DOHH2 (cell line): ENCODE measurements around the gene CDKN2AIP.

ENCODE experiments used
- H3F3A ChIP-seq: fragments of 200-600 bp; sonication (generic), shearing (Covaris generic); 2 replicates; pipeline ENCODE4 v1.6.0; 2016; ENCODE audit warnings: antibody characterized with exemption, mild to moderate bottlenecking; ENCODE audit not compliant: control insufficient read depth, insufficient read depth
- H3K27ac ChIP-seq: fragments of 200-600 bp; sonication (generic); 2 replicates; pipeline ENCODE4 v1.5.1; 2014; ENCODE audit warnings: low read depth, mild to moderate bottlenecking, low read length, moderate library complexity
- H3K27me3 ChIP-seq: fragments of 200-600 bp; sonication (generic); 2 replicates; pipeline ENCODE4 v1.6.1; 2014; ENCODE audit warnings: mild to moderate bottlenecking, low read length, mixed read lengths; ENCODE audit not compliant: control insufficient read depth
- H3K36me3 ChIP-seq: fragments of 200-600 bp; sonication (generic); 2 replicates; pipeline ENCODE4 v1.6.1; 2014; ENCODE audit warnings: mild to moderate bottlenecking, low read length, moderate library complexity, mixed read lengths; ENCODE audit not compliant: control insufficient read depth
- H3K4me1 ChIP-seq: fragments of 200-600 bp; sonication (generic); 2 replicates; pipeline ENCODE4 v1.6.1; 2014; ENCODE audit warnings: mild to moderate bottlenecking, low read length, mixed read lengths; ENCODE audit not compliant: control insufficient read depth
- H3K4me2 ChIP-seq: fragments of 200-600 bp; sonication (generic); 2 replicates; pipeline ENCODE4 v1.6.0; 2014; ENCODE audit warnings: mild to moderate bottlenecking, low read length, moderate library complexity
- H3K4me3 ChIP-seq: fragments of 200-600 bp; sonication (generic); 2 replicates; pipeline ENCODE4 v1.5.1; 2014; ENCODE audit warnings: mild to moderate bottlenecking, low read length, mixed read lengths
- H3K79me2 ChIP-seq: fragments of 200-600 bp; sonication (generic); 2 replicates; pipeline ENCODE4 v1.6.1; 2014; ENCODE audit warnings: mild to moderate bottlenecking, low read length, mixed read lengths; ENCODE audit not compliant: control insufficient read depth
- H3K9me2 ChIP-seq: fragments of 200-600 bp; sonication (generic); replicated peaks from 2 replicates; pipeline ENCODE4 v1.6.1; 2014; ENCODE audit warnings: mild to moderate bottlenecking, low read length, mixed read lengths; ENCODE audit not compliant: control insufficient read depth
- H3K9me3 ChIP-seq: fragments of 200-600 bp; sonication (generic); 2 replicates; pipeline ENCODE4 v1.6.1; 2014; ENCODE audit warnings: antibody characterized with exemption, low read length, mixed read lengths; ENCODE audit not compliant: control insufficient read depth, insufficient read depth
- H4K20me1 ChIP-seq: fragments of 200-600 bp; sonication (generic); 2 replicates; pipeline ENCODE4 v1.6.0; 2014; ENCODE audit warnings: low read depth, mild to moderate bottlenecking, antibody characterized with exemption, low read length, moderate library complexity; ENCODE audit not compliant: control insufficient read depth, insufficient read depth
- CTCF ChIP-seq: fragments of 200-600 bp; sonication (generic); IDR thresholded peaks from one replicate; pipeline ENCODE4 v1.5.1; 2014; ENCODE audit warnings: antibody characterized with exemption, mild to moderate bottlenecking, low read depth, low read length; ENCODE audit not compliant: poor library complexity, severe bottlenecking
- EZH2phosphoT487 ChIP-seq: fragments of 200-600 bp; sonication (generic); IDR thresholded peaks from 2 replicates; pipeline ENCODE4 v1.6.1; 2017; ENCODE audit warnings: borderline replicate concordance, mild to moderate bottlenecking, antibody characterized with exemption, low read length, moderate library complexity, mixed read lengths

Gene CDKN2AIP

DNA sequence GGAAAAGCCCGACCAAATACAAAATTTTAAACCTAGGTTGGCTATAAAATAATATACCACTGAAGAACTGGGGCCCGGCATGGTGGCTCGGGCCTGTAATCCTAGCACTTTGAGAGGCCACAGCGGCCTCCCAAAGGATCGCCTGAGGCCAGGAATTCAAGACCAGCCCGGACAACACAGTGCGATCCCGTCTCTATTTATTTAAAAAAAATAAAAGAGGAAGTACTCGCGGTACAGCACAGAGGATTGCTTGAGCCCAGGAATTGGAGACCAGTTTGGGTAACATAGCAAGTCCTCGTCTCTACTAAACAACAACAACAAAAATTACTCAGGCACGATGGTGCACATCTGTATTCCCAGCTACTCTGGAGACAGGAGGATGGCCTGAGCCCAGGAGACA is 44.8 kb upstream of the CDKN2AIP start:
- H3K27ac ChIP-seq: no peak overlapping the region
- H3K4me2 ChIP-seq: no peak overlapping the region
- TF ChIP-seq CTCF (no peak), EZH2phosphoT487 (no peak)
- H3K4me3 ChIP-seq: no peak overlapping the region
- no peaks in the 10 kb centered on the region for H3K9me3 ChIP-seq
- H4K20me1 ChIP-seq: no peaks in the 10 kb centered on the region
- no peaks in the 10 kb centered on the region for H3F3A ChIP-seq
- peaks cover 11% of the 10 kb centered on the region for H3K27me3 ChIP-seq
- H3K4me1 ChIP-seq: peaks cover 14% of the 10 kb centered on the region
- no peaks in the 10 kb centered on the region for H3K79me2 ChIP-seq
- no peaks in the 10 kb centered on the region for H3K9me2 ChIP-seq
- no peaks in the 10 kb centered on the region for H3K36me3 ChIP-seq

DNA sequence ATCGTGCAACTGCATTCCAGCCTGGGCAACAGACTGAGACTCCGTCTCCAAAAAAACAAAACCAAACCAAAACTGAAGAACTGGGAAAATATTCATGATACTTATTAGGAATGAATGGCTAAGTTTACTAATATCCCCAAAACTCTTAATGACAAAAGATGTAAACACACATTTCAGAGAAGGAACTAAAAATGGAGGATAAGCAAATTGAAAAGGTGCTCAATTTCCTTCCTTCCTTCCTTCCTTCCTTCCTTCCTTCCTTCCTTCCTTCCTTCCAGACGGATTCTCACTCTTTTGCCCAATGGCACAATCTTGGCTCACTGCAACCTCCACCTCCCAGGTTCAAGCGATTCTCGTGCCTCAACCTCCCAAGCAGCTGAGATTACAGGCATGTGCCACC is 44.4 kb upstream of the CDKN2AIP start:
- H3K27ac ChIP-seq: no peak overlapping the region
- no peaks in the 10 kb centered on the region for H3K36me3 ChIP-seq
- no peaks in the 10 kb centered on the region for H3K79me2 ChIP-seq
- H3K4me2 ChIP-seq: no peak overlapping the region
- H3K9me2 ChIP-seq: no peaks in the 10 kb centered on the region
- H3K4me3 ChIP-seq: no peak overlapping the region
- TF ChIP-seq CTCF (no peak), EZH2phosphoT487 (no peak)
- no peaks in the 10 kb centered on the region for H4K20me1 ChIP-seq
- H3K9me3 ChIP-seq: no peaks in the 10 kb centered on the region
- H3F3A ChIP-seq: no peaks in the 10 kb centered on the region
- H3K4me1 ChIP-seq: peaks cover 14% of the 10 kb centered on the region
- H3K27me3 ChIP-seq: peaks cover 11% of the 10 kb centered on the region

DNA sequence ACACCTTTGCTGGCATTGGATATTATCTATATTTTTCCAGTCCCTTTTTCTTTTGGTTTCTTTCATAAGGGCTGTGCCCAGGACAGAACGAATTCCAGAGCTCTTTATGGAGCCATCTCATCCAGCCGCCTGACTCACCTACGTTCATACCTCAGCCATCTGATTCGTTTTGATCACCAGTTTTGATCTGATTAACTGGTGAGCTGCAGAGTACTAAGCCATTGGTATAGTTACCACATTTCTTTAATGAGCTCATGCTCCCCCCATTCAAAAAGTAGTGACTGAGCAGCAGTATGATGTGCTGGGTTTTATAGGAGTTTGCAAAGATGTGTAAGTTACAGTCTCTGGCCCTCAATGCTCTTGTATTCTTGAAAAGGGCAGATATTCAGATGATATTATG is 43.0 kb upstream of the CDKN2AIP start:
- Histone ChIP-seq H3K36me3 (no peaks in the 10 kb centered on the region), H4K20me1 (no peaks in the 10 kb centered on the region), H3K4me1 (peaks cover 11% of the 10 kb centered on the region), H3F3A (no peaks in the 10 kb centered on the region), H3K79me2 (no peaks in the 10 kb centered on the region), H3K27me3 (peaks cover 11% of the 10 kb centered on the region), H3K4me3 (no peak overlapping the region), H3K9me2 (no peaks in the 10 kb centered on the region), H3K9me3 (no peaks in the 10 kb centered on the region), H3K27ac (no peak overlapping the region), H3K4me2 (no peak overlapping the region)
- TF ChIP-seq CTCF (no peak), EZH2phosphoT487 (no peak)

DNA sequence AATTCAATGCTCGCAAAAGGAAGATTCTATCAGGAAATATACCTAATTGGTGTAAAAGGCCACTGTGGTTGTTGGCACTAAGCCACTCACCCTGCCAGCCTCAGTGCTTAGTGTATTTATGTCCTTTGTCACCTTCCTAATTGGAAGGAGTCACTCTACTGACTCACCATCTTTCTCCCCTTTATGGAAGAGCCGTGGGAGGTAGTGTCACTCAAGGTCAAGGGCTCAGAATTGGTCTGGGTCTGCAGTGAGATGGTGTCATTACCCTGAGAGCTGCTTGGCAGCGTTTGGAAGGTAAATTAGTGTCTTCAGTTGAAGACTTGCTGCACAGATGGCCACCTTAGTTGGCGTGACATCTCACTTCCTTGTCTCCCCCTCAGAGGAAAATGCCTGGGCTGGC is 41.7 kb upstream of the CDKN2AIP start:
- Histone ChIP-seq H3K36me3 (no peaks in the 10 kb centered on the region), H3K79me2 (no peaks in the 10 kb centered on the region), H3K4me1 (peaks cover 12% of the 10 kb centered on the region), H4K20me1 (no peaks in the 10 kb centered on the region), H3K4me3 (no peak overlapping the region), H3K9me3 (no peaks in the 10 kb centered on the region), H3F3A (no peaks in the 10 kb centered on the region), H3K4me2 (no peak overlapping the region), H3K27me3 (peaks cover 11% of the 10 kb centered on the region), H3K27ac (no peak overlapping the region), H3K9me2 (no peaks in the 10 kb centered on the region)
- no peak for TF ChIP-seq EZH2phosphoT487
- TF ChIP-seq CTCF: no peak
